A549 (cell line): Measurements from ENCODE around the gene JAZF1. TPM values are rescaled to one million over a fixed set of nuclear protein-coding genes. Genes with fewer than 3 reads are reported as not detected.
"Not testable (repeated sequence)": the region's sequence is repeated elsewhere in the genome, so short reads cannot be mapped to it uniquely, and the experiment has no call there.

Experiments used
- ATAC-seq, 2 experiments: fragments of 200-7000 bp in 1 of 2; fragments of >200 bp in 1 of 2; cut with Nextera tagmentation in 1 of 2; cut with Tn5 transposase in 1 of 2; 3 replicates each; pipeline versions ENCODE4 v1.8.0 to v1.9.1; 2018 to 2020; ENCODE audit warnings: mild to moderate bottlenecking in 1 of 2, moderate library complexity in 1 of 2
- CTCF ChIA-PET: fragments of 300-600 bp; sonication (Branson Sonifier 250); formaldehyde crosslinking; extraction: SDS; loops from one replicate; lab custom pipeline; 2021; ENCODE audit warnings: antibody characterized with exemption, inconsistent platforms; lab: Yijun Ruan, JAX
- POLR2A ChIA-PET: fragments of 350-600 bp; formaldehyde crosslinking; extraction: SDS; loops from one replicate; lab custom pipeline; 2021; ENCODE audit warnings: antibody characterized with exemption, inconsistent platforms; lab: Yijun Ruan, JAX
- DNase-seq, 2 experiments: peaks; one replicate each; pipeline versions ENCODE4 v3.0.0 to v3.0.0-alpha.2; 2011 to 2016; ENCODE audit warnings: low read depth in 1 of 2, low spot score in 1 of 2
- FAIRE-seq: peaks from 2 replicates; lab custom pipeline; 2011; peaks lifted over from hg19 to GRCh38; lab: Jason Lieb, UNC
- H3K27ac ChIP-seq, 2 experiments: fragments of >200 bp; sonication (Bioruptor Twin); formaldehyde crosslinking; 3 replicates each; pipeline ENCODE4 v1.5.1; 2016 to 2017
- H3K4me1 ChIP-seq: fragments of >200 bp; sonication (Bioruptor Twin); formaldehyde crosslinking; 3 replicates; pipeline ENCODE4 v1.6.1; 2016
- H3K4me2 ChIP-seq: fragments of >200 bp; sonication (Bioruptor Twin); formaldehyde crosslinking; 3 replicates; pipeline ENCODE4 v1.6.1; 2016
- H3K4me3 ChIP-seq: fragments of >200 bp; sonication (Bioruptor Twin); formaldehyde crosslinking; 3 replicates; pipeline ENCODE4 v1.5.1; 2016
- H3K9me3 ChIP-seq: fragments of >200 bp; sonication (Bioruptor Twin); formaldehyde crosslinking; 3 replicates; pipeline ENCODE4 v1.6.1; 2016
- EHF ChIP-seq: fragments of 250-450 bp; sonication (Bioruptor Pico); IDR thresholded peaks from 2 replicates; pipeline ENCODE4 v1.5.0; 2020; ENCODE audit warnings: mild to moderate bottlenecking
- EP300 ChIP-seq, 2 experiments: fragments of >200 bp; sonication (Bioruptor Twin); formaldehyde crosslinking; IDR thresholded peaks; 2 replicates in 1 of 2; 3 replicates in 1 of 2; pipeline ENCODE4 v1.6.1; 2016 to 2017
- ESRRA ChIP-seq: fragments of 150-350 bp; IDR thresholded peaks from 2 replicates; pipeline ENCODE4 v1.6.1; 2014; ENCODE audit warnings: mild to moderate bottlenecking, low read length, borderline replicate concordance
- FOXS1 ChIP-seq: fragments of 250-450 bp; sonication (Bioruptor Pico); IDR thresholded peaks from 2 replicates; pipeline ENCODE4 v1.5.0; 2020; ENCODE audit warnings: mild to moderate bottlenecking, moderate library complexity
- KDM5A ChIP-seq: fragments of 200-600 bp; sonication (generic); IDR thresholded peaks from 2 replicates; pipeline ENCODE4 v1.6.1; 2016; ENCODE audit warnings: antibody characterized with exemption, mild to moderate bottlenecking
- MAFK ChIP-seq: fragments of 450-650 bp; IDR thresholded peaks from 2 replicates; pipeline ENCODE4 v1.6.1; 2014; ENCODE audit not compliant: partially characterized antibody
- NFE2L2 ChIP-seq: fragments of 150-350 bp; conservative IDR thresholded peaks from 2 replicates; pipeline ENCODE4 v1.6.1; 2014; ENCODE audit warnings: low read length
- SMC3 ChIP-seq: fragments of >200 bp; sonication (Bioruptor Twin); formaldehyde crosslinking; IDR thresholded peaks from 3 replicates; pipeline ENCODE4 v1.6.1; 2018; ENCODE audit warnings: inconsistent platforms
- TP53 ChIP-seq: fragments of 250-450 bp; sonication (Bioruptor Pico); IDR thresholded peaks from 2 replicates; pipeline ENCODE4 v1.5.0; 2021; ENCODE audit warnings: mild to moderate bottlenecking, moderate library complexity
- ZSCAN20 ChIP-seq: fragments of 250-450 bp; sonication (Bioruptor Pico); IDR thresholded peaks from 2 replicates; pipeline ENCODE4 v1.8.0; 2022; ENCODE audit warnings: mild to moderate bottlenecking, moderate library complexity
- WGBS: methylation state at CpG from one replicate; pipeline ENCODE4 v1.1.6; 2017; ENCODE audit errors: missing lambda C conversion rate; 5-methylcytosine and 5-hydroxymethylcytosine counted together
- polyA plus RNA-seq, 4 experiments: library from polyadenylated mRNA; depleted of rRNA in 3 of 4; stranded (reverse); fragments of >200 nt; fragmentation: RNase III in 1 of 4; extraction: RNeasy Plus Mini Kit Qiagen cat#74134 plus additional on column Dnase treatment in 1 of 4; gene quantifications; 2 replicates in 3 of 4; 3 replicates in 1 of 4; pipeline ENCODE4 v1.2.3, GENCODE V29; 2011 to 2017
- TF ChIP-seq, protein P1 (sequence below): fragments of >200 bp; sonication (Bioruptor Twin); formaldehyde crosslinking; IDR thresholded peaks from 2 replicates; pipeline ENCODE4 v1.6.1; 2016
- TF ChIP-seq, protein P2 (sequence below): fragments of 200-600 bp; sonication (generic); IDR thresholded peaks from 2 replicates; pipeline ENCODE4 v1.6.1; 2016; ENCODE audit warnings: antibody characterized with exemption, mild to moderate bottlenecking, moderate library complexity

Gene JAZF1
- polyA plus RNA-seq, 2 of the 4 experiments (the other 2 are of a cell fraction): 1.9 to 2.8 TPM

GRCh38 chr7:27925573-27926201 is 254.9 kb downstream of the JAZF1 start:
- Histone ChIP-seq H3K4me3 (no peak overlapping the region), H3K4me2 (no peak overlapping the region), H3K27ac (no peak overlapping the region), H3K9me3 (no peaks in the 10 kb centered on the region), H3K4me1 (peaks cover 7% of the 10 kb centered on the region; the same call in 2 of the 3 replicates)
- ATAC-seq (no peak), FAIRE-seq (no peak), DNase-seq (no peak)
- whole genome bisulfite sequencing: 82% methylated on average over 6 of the region's 6 CpGs
- CTCF ChIA-PET: interaction anchor here (0.9 to 2.2 kb wide), 4 partner anchors 55 to 730 kb away, joined by 3 to 13 read pairs (median 6); no protein-coding TSS in a partner anchor
- POLR2A ChIA-PET: no interaction called here
- TF ChIP-seq MAFK (peak; percentile 48), TP53 (CRISPR knock-in tag) (no peak)

DNA sequence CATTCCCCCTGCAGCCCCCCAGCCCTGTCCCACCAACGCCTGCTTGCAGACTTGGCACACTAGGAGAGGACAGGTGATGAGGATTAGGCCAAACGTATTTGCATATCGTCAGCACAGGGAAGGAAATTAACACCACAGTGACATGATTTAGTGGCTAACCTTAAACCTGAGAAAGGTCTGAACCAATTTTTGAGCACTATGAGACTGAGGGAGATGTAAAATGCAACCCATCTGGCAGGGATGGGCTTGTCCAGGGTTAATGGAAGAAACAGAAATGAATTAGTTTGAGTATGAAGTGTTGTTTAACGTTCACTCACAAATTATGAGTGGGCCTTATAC is 257.0 kb downstream of the JAZF1 start:
- Histone ChIP-seq H3K4me1 (peaks cover 14% of the 10 kb centered on the region), H3K4me2 (no peak overlapping the region), H3K27ac (no peak overlapping the region), H3K4me3 (no peak overlapping the region), H3K9me3 (no peaks in the 10 kb centered on the region)
- WGBS: 93% methylated on average over 4 of the region's 4 CpGs
- ChIA-PET POLR2A (no interaction called here), CTCF (interaction anchor here (1.1 to 1.8 kb wide), 4 partner anchors 9 to 728 kb away, joined by 3 to 8 read pairs (median 5); no protein-coding TSS in a partner anchor)
- DNase-seq: no peak
- no peak for ATAC-seq
- TF ChIP-seq EHF (no peak), MAFK (no peak), ESRRA (no peak), KDM5A (no peak), SMC3 (no peak), EP300 (IDR thresholded peaks at IDR 0.05) (no peak), ZSCAN20 (CRISPR knock-in tag) (no peak), NFE2L2 (no peak)
- TF ChIP-seq, protein P1, sequence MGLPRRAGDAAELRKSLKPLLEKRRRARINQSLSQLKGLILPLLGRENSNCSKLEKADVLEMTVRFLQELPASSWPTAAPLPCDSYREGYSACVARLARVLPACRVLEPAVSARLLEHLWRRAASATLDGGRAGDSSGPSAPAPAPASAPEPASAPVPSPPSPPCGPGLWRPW: no peak
- TF ChIP-seq, protein P2, sequence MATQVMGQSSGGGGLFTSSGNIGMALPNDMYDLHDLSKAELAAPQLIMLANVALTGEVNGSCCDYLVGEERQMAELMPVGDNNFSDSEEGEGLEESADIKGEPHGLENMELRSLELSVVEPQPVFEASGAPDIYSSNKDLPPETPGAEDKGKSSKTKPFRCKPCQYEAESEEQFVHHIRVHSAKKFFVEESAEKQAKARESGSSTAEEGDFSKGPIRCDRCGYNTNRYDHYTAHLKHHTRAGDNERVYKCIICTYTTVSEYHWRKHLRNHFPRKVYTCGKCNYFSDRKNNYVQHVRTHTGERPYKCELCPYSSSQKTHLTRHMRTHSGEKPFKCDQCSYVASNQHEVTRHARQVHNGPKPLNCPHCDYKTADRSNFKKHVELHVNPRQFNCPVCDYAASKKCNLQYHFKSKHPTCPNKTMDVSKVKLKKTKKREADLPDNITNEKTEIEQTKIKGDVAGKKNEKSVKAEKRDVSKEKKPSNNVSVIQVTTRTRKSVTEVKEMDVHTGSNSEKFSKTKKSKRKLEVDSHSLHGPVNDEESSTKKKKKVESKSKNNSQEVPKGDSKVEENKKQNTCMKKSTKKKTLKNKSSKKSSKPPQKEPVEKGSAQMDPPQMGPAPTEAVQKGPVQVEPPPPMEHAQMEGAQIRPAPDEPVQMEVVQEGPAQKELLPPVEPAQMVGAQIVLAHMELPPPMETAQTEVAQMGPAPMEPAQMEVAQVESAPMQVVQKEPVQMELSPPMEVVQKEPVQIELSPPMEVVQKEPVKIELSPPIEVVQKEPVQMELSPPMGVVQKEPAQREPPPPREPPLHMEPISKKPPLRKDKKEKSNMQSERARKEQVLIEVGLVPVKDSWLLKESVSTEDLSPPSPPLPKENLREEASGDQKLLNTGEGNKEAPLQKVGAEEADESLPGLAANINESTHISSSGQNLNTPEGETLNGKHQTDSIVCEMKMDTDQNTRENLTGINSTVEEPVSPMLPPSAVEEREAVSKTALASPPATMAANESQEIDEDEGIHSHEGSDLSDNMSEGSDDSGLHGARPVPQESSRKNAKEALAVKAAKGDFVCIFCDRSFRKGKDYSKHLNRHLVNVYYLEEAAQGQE: no peak
- no peak for FAIRE-seq

- ChIA-PET CTCF (interaction anchor here (1.2 to 5.2 kb wide), 3 partner anchors 15 to 712 kb away, joined by 3 to 27 read pairs (median 3); no protein-coding TSS in a partner anchor), POLR2A (no interaction called here)
- Histone ChIP-seq H3K4me2 (no peak overlapping the region), H3K4me3 (no peak overlapping the region), H3K4me1 (peaks cover 19% of the 10 kb centered on the region), H3K9me3 (no peaks in the 10 kb centered on the region), H3K27ac (no peak overlapping the region)
- FAIRE-seq (no peak), DNase-seq (no peak), ATAC-seq (no peak)
- TF ChIP-seq FOXS1: no peak
- TF ChIP-seq, protein P1: no peak
- 86% methylated on average over 14 of the region's 14 CpGs for WGBS
These were observed 257.5 kb downstream of the JAZF1 start for GRCh38 chr7:27922907-27923641.

DNA sequence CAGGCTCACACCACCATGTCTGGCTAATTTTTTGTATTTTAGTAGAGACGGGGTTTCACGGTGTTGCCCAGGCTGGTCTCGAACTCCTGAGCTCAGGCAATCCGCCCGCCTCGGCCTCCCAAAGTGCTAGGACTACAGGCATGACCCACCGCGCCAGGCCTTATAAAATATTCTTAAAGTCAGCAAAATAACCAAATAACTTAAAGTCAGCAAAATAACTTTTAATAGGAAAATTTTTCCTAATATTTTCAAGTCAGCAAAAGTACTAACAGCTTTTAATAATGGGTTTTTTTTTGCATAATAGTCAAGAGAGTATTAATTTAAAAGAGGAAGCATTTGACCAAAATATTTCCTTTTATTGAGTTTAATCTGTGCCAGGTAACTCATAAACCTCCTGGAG is 258.2 kb downstream of the JAZF1 start:
- not testable (repeated sequence) for ATAC-seq

More for the DNA sequence above, 258.2 kb downstream of the JAZF1 start:
- peak; percentile 67 for TF ChIP-seq MAFK
- peaks cover 26% of the 10 kb centered on the region for H3K4me1 ChIP-seq
- CTCF ChIA-PET: interaction anchor here (1.2 to 5.2 kb wide), 5 partner anchors 14 to 711 kb away, joined by 3 to 27 read pairs (median 3); no protein-coding TSS in a partner anchor
- FAIRE-seq, POLR2A ChIA-PET, DNase-seq, H3K9me3 ChIP-seq, H3K4me2 ChIP-seq, H3K27ac ChIP-seq, H3K4me3 ChIP-seq: not testable (repeated sequence)
- 87% methylated on average over 8 of the region's 8 CpGs for WGBS
